ENCODE data around the gene GDF7.

The GDF7 gene

GRCh38 chr2:20674974-20675679 lies 8.2 kb downstream of the GDF7 start:
- peak; percentile 65 for DNase-seq (ENCODE audit: low read depth)
- TF ChIP-seq, protein P1, sequence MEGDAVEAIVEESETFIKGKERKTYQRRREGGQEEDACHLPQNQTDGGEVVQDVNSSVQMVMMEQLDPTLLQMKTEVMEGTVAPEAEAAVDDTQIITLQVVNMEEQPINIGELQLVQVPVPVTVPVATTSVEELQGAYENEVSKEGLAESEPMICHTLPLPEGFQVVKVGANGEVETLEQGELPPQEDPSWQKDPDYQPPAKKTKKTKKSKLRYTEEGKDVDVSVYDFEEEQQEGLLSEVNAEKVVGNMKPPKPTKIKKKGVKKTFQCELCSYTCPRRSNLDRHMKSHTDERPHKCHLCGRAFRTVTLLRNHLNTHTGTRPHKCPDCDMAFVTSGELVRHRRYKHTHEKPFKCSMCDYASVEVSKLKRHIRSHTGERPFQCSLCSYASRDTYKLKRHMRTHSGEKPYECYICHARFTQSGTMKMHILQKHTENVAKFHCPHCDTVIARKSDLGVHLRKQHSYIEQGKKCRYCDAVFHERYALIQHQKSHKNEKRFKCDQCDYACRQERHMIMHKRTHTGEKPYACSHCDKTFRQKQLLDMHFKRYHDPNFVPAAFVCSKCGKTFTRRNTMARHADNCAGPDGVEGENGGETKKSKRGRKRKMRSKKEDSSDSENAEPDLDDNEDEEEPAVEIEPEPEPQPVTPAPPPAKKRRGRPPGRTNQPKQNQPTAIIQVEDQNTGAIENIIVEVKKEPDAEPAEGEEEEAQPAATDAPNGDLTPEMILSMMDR (IDR thresholded peaks at IDR 0.05; ENCODE audit: low read depth, low read length, missing control alignments) = no peak
- H3K4me3 ChIP-seq (ENCODE audit: low read depth, low read length) = no peak overlapping the region
- in situ Hi-C loops (cut with HindIII; ENCODE audit: low sequenced_read_pairs) = loop anchor here (10.0 kb wide), 1 partner anchor 280 kb away; no protein-coding TSS in a partner anchor

GRCh38 chr2:20675701-20676352 lies 8.9 kb downstream of the GDF7 start:
- TF ChIP-seq, protein P1 (IDR thresholded peaks at IDR 0.05; ENCODE audit: low read depth, low read length, missing control alignments) = no peak
- no peak overlapping the region for H3K4me3 ChIP-seq (ENCODE audit: low read depth, low read length)
- DNase-seq (ENCODE audit: low read depth) = no peak
- in situ Hi-C loops (cut with HindIII; ENCODE audit: low sequenced_read_pairs) = loop anchor here (10.0 kb wide), 1 partner anchor 279 kb away; no protein-coding TSS in a partner anchor

- TF ChIP-seq, protein P1 (IDR thresholded peaks at IDR 0.05; ENCODE audit: low read depth, low read length, missing control alignments) = no peak
- DNase-seq (ENCODE audit: low read depth) = no peak
- in situ Hi-C loops (cut with HindIII; ENCODE audit: low sequenced_read_pairs) = loop anchor here (10.0 kb wide), 1 partner anchor 278 kb away; no protein-coding TSS in a partner anchor
Measured at GRCh38 chr2:20676353-20677215, 9.6 kb downstream of the GDF7 start.

GRCh38 chr2:20677301-20678085 lies 10.5 kb downstream of the GDF7 start:
- in situ Hi-C loops (cut with HindIII; ENCODE audit: low sequenced_read_pairs) = loop anchor here (10.0 kb wide), 1 partner anchor 277 kb away; no protein-coding TSS in a partner anchor
- TF ChIP-seq, protein P1 (IDR thresholded peaks at IDR 0.05; ENCODE audit: low read depth, low read length, missing control alignments) = peak; percentile 28
- DNase-seq (ENCODE audit: low read depth) = no peak
- H3K4me3 ChIP-seq (ENCODE audit: low read depth, low read length) = no peak overlapping the region

More at GRCh38 chr2:20676353-20677215, 9.6 kb downstream of the GDF7 start:
- no peak overlapping the region for H3K4me3 ChIP-seq (ENCODE audit: low read depth, low read length)

- in situ Hi-C loops (cut with HindIII; ENCODE audit: low sequenced_read_pairs) = loop anchor here (10.0 kb wide), 1 partner anchor 277 kb away; no protein-coding TSS in a partner anchor
- no peak overlapping the region for H3K4me3 ChIP-seq (ENCODE audit: low read depth, low read length)
- TF ChIP-seq, protein P1 (IDR thresholded peaks at IDR 0.05; ENCODE audit: low read depth, low read length, missing control alignments) = no peak
- no peak for DNase-seq (ENCODE audit: low read depth)
Measured at GRCh38 chr2:20678086-20678395, 11.1 kb downstream of the GDF7 start.

Data from astrocyte of the cerebellum (primary cell).